ENCODE measurements around the gene SNRNP35. TPM values are rescaled to one million over a fixed set of nuclear protein-coding genes. Genes with fewer than 3 reads are reported as not detected.

SNRNP35 gene
- total RNA-seq, result 6.6 and 15.5 TPM in 2 replicates

GRCh38 chr12:123457980-123458779 is at the start of gene SNRNP35:
Gene SNRNP35, plus strand, starts transcription at chr12:123458139. Its CDS starts 7,402 bp downstream, at chr12:123465541.

GRCh38 chr12:123436017-123436964 is 21.6 kb upstream of the SNRNP35 start, which contains the start of gene RILPL2:
Gene RILPL2, minus strand, starts transcription at chr12:123436684. Its CDS starts 264 bp downstream, at chr12:123436420.

Small RNA genes within 50 kb of the gene (small RNA-seq; reads per million reads assigned to genes)
- gene AC145423.2 (ENCODE audit: low replicate concordance), result not detected

Other genes starting within 250 kb of the SNRNP35 start
- gene MPHOSPH9, start 225.0 kb upstream of the SNRNP35 start, total RNA-seq, result 28.7 and 52.7 TPM in 2 replicates
- gene MTRFR, start 224.7 kb upstream of the SNRNP35 start, total RNA-seq, result 7.9 and 12.5 TPM in 2 replicates
- gene CDK2AP1, start 186.3 kb upstream of the SNRNP35 start, total RNA-seq, result 83.4 and 228 TPM in 2 replicates
- 26.3 and 39.8 TPM in 2 replicates for gene SBNO1, start 93.3 kb upstream of the SNRNP35 start, total RNA-seq
- 50.6 and 77.2 TPM in 2 replicates for gene KMT5A, start 74.0 kb upstream of the SNRNP35 start, total RNA-seq
- gene RILPL2, start 21.5 kb upstream of the SNRNP35 start, total RNA-seq, result 2.1 and 4.2 TPM in 2 replicates
- gene RILPL1, start 75.6 kb downstream of the SNRNP35 start, total RNA-seq, result 11.9 and 14.4 TPM in 2 replicates
- gene TMED2, start 126.4 kb downstream of the SNRNP35 start, total RNA-seq, result 511 and 707 TPM in 2 replicates
- 13.8 and 25.1 TPM in 2 replicates for gene DDX55, start 144.0 kb downstream of the SNRNP35 start, total RNA-seq
- 43.1 and 60.4 TPM in 2 replicates for gene EIF2B1, start 175.5 kb downstream of the SNRNP35 start, total RNA-seq
- gene GTF2H3, start 175.7 kb downstream of the SNRNP35 start, total RNA-seq, result 40.9 and 47.4 TPM in 2 replicates
- gene TCTN2, start 213.0 kb downstream of the SNRNP35 start, total RNA-seq, result 7.4 and 12.3 TPM in 2 replicates

Measured in placental pericyte (primary cell).